Nephron (organoid): ENCODE results near the gene CBX5.
A peak's percentile ranks its signal among the peaks of the same experiment; 100 is the strongest.

Experiments used
- H3K27ac Mint-ChIP-seq, 3 experiments: 2 replicates each; pipeline ENCODE4 v1.8.0; 2020; ENCODE audit warnings: mixed read lengths in 3 of 3, mild to moderate bottlenecking in 2 of 3, moderate library complexity in 1 of 3
- H3K27me3 Mint-ChIP-seq: 2 replicates; pipeline ENCODE4 v1.8.0; 2021; ENCODE audit warnings: low read depth, mild to moderate bottlenecking, moderate library complexity, mixed read lengths
- H3K36me3 Mint-ChIP-seq: 2 replicates; pipeline ENCODE4 v1.8.0; 2020; ENCODE audit warnings: low read depth, mixed read lengths
- H3K4me1 Mint-ChIP-seq: 2 replicates; pipeline ENCODE4 v1.8.0; 2020; ENCODE audit warnings: mixed read lengths
- H3K4me3 Mint-ChIP-seq, 3 experiments: 2 replicates each; pipeline ENCODE4 v1.8.0; 2020; ENCODE audit warnings: mild to moderate bottlenecking in 3 of 3, mixed read lengths in 3 of 3, moderate library complexity in 2 of 3
- H3K9me3 Mint-ChIP-seq: 2 replicates; pipeline ENCODE4 v1.8.0; 2020; ENCODE audit warnings: mixed read lengths
- TF ChIP-seq, protein P1 (sequence below), 3 experiments: fragments of 200-600 bp; sonication (generic); IDR thresholded peaks; one replicate each; pipeline ENCODE4 v1.5.0; 2021; ENCODE audit warnings: antibody characterized with exemption in 3 of 3; ENCODE audit not compliant: unreplicated experiment in 3 of 3

The CBX5 gene

DNA sequence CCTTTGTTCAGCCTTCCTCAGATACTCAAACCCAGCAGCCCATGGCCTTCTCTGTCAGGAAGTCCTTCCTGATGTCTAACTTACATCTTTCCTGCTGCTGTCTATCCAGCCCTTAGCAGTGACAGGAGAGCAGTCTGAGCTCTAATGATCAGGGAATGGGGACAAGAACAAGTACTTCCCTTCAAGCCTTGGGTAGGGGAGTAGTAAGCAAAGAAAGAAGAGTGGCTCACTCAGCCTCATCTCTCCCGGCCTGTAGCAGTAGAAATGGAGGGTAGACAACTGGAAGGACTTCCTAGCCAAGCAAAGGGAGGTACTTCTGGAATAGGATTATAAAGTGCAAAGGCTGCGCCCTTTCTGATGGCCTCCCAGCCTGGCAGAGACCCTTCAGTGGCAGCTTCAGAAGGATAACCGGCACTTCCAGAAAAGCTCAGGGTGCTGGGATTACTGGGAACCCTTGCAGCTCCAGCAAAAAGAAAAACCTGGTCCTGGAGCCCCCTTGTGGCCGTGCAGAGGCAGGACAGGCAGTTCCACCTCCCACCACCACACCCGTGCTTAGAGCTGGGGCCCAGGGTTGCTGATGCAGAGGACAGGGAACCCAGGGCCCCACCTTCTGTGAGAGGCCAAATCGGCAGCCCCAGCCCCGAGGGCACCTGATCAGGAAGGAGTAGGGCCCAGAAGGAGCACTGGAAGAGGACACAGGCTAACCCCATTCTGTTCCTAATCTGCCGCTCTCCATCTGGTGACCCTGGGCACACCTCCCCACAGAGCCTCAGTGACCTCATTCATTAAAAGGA is 78.7 kb downstream of the CBX5 start:
- TF ChIP-seq, protein P1, sequence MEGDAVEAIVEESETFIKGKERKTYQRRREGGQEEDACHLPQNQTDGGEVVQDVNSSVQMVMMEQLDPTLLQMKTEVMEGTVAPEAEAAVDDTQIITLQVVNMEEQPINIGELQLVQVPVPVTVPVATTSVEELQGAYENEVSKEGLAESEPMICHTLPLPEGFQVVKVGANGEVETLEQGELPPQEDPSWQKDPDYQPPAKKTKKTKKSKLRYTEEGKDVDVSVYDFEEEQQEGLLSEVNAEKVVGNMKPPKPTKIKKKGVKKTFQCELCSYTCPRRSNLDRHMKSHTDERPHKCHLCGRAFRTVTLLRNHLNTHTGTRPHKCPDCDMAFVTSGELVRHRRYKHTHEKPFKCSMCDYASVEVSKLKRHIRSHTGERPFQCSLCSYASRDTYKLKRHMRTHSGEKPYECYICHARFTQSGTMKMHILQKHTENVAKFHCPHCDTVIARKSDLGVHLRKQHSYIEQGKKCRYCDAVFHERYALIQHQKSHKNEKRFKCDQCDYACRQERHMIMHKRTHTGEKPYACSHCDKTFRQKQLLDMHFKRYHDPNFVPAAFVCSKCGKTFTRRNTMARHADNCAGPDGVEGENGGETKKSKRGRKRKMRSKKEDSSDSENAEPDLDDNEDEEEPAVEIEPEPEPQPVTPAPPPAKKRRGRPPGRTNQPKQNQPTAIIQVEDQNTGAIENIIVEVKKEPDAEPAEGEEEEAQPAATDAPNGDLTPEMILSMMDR (IDR thresholded peaks at IDR 0.05; ENCODE audit: unreplicated experiment in 3 of 3) = peak; percentile 95 to 98 (median 98)
- H3K27me3 Mint-ChIP-seq = peaks cover 38% of the 10 kb centered on the region
- peaks cover 4% of the 10 kb centered on the region for H3K36me3 Mint-ChIP-seq
- peaks cover 47% of the 10 kb centered on the region for H3K4me1 Mint-ChIP-seq
- no peaks in the 10 kb centered on the region for H3K9me3 Mint-ChIP-seq
- peak overlapping the region in 2 of 3 experiments; percentile 77 to 89 for H3K27ac Mint-ChIP-seq
- peak overlapping the region in 2 of 3 experiments; percentile 48 to 60 for H3K4me3 Mint-ChIP-seq

DNA sequence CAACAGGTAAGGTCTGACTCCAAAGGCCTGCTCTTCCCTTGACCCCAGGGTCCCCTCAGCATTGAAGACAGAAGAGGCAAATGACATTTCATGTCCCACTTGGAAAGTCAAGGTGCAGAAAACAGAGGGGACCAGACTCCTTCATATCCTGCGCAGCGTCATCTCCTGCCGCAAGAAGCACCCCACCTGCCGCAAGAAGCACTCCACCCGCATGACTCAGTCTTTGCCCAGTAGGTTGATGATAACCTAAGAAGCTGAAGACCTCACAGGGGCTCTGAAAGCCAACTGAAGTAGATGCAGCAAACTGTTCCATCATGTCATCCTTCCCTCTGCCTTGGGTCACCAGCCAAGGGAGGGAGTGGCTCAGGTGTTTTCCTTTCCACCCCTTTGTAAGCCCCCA is 79.5 kb downstream of the CBX5 start:
- H3K27me3 Mint-ChIP-seq = peaks cover 30% of the 10 kb centered on the region
- TF ChIP-seq, protein P1 (IDR thresholded peaks at IDR 0.05; ENCODE audit: unreplicated experiment in 3 of 3) = no peak
- H3K4me3 Mint-ChIP-seq = no peak overlapping the region
- no peaks in the 10 kb centered on the region for H3K9me3 Mint-ChIP-seq
- H3K27ac Mint-ChIP-seq = peak overlapping the region in 2 of 3 experiments; percentile 77 to 89
- H3K4me1 Mint-ChIP-seq = peaks cover 48% of the 10 kb centered on the region
- peaks cover 4% of the 10 kb centered on the region for H3K36me3 Mint-ChIP-seq

DNA sequence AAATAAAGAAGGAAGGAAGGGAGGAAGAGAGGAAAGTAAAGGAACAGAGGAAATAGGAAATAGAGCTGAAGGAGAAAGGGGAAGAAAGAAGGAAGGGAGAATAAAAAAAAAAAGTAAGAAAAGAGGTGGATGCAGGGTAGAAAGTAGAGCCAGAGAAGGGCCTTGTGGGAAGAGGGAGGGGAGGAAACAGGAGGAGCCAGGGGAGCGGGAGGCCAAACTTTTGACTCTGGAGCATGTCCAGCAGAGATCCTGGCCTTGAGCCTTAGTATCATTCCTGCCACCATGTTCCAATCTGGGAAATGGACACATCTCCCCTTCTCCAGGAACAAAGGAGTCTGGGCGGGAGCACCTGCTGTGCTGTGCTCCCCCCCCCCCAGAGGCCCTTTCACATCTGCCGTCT is 80.0 kb downstream of the CBX5 start:
- Mint-ChIP-seq H3K4me1 (peaks cover 53% of the 10 kb centered on the region), H3K4me3 (no peak overlapping the region), H3K9me3 (no peaks in the 10 kb centered on the region), H3K36me3 (peaks cover 4% of the 10 kb centered on the region), H3K27me3 (peaks cover 29% of the 10 kb centered on the region), H3K27ac (peak overlapping the region in 2 of 3 experiments; percentile 32 to 79)
- TF ChIP-seq, protein P1 (IDR thresholded peaks at IDR 0.05; ENCODE audit: unreplicated experiment in 3 of 3) = no peak

DNA sequence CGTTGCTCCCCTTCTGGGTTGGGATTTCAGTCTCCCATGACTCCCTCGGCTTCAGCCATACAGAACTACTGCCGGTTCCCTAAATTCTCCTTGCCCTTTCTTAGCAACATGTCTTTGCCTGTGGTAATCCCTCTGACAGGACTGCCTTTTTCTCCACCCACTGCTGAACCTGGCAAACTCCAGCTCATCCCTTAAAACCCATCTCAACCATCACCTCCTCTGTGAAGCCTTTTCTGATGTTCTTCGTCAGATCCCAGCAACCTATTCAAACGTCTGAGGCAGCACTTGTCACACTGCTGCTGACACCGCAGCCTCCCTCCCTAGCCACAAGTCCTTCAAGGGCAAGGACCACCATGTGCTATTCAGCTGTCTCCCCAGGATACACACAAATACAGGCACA is 80.9 kb downstream of the CBX5 start:
- peak overlapping the region; percentile 4 to 31 (median 29) for H3K4me3 Mint-ChIP-seq
- TF ChIP-seq, protein P1 (IDR thresholded peaks at IDR 0.05; ENCODE audit: unreplicated experiment in 3 of 3) = no peak
- peaks cover 29% of the 10 kb centered on the region for H3K27me3 Mint-ChIP-seq
- H3K4me1 Mint-ChIP-seq = peaks cover 55% of the 10 kb centered on the region
- peaks cover 4% of the 10 kb centered on the region for H3K36me3 Mint-ChIP-seq
- peak overlapping the region; percentile 56 to 81 (median 79) for H3K27ac Mint-ChIP-seq
- no peaks in the 10 kb centered on the region for H3K9me3 Mint-ChIP-seq

DNA sequence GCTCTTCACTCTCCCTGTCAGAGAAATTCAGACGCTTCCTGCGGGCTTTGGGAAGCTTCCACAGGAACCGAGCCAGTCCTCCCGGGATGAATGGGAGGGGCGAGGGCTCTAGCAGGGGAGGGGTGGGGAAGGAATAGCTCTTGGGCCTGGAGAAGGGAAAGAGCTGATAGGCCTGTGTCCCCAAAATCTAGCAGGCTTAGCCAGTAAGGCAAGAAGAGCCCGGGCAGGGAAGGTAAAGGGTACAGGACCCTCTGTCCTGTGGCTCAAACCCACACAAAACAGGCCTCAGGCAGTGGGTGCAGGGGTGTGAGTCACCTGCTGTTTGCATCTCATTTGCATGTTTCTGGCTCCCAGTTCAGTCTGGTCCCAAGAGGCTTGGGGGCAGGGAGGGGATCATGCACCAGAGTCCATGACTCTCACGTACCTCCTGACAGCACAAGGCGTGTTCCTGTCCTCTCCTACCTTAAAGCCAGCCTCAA is 82.5 kb downstream of the CBX5 start:
- Mint-ChIP-seq H3K27me3 (peaks cover 24% of the 10 kb centered on the region), H3K4me3 (peak overlapping the region; percentile 53 to 70 (median 70)), H3K9me3 (no peaks in the 10 kb centered on the region), H3K4me1 (peaks cover 66% of the 10 kb centered on the region), H3K27ac (peak overlapping the region; percentile 93 to 97 (median 97)), H3K36me3 (peaks cover 4% of the 10 kb centered on the region)
- TF ChIP-seq, protein P1 (IDR thresholded peaks at IDR 0.05; ENCODE audit: unreplicated experiment in 3 of 3) = no peak
